ENCODE measurements around the gene MTLN.
"Not testable (repeated sequence)": the region's sequence is repeated elsewhere in the genome, so short reads cannot be mapped to it uniquely, and the experiment has no call there.

MTLN gene

GRCh38 chr2:110198016-110198415 lies 14.3 kb downstream of the MTLN start:
- DNase-seq (ENCODE audit: low read depth): no peak

GRCh38 chr2:110197452-110197851 lies 14.9 kb downstream of the MTLN start:
- no peak for DNase-seq (ENCODE audit: low read depth)

GRCh38 chr2:110190169-110190568 lies 22.2 kb downstream of the MTLN start:
- not testable (repeated sequence) for DNase-seq (ENCODE audit: low read depth)

GRCh38 chr2:110182449-110182848 lies 29.9 kb downstream of the MTLN start:
- no peak for DNase-seq (ENCODE audit: low read depth)

- DNase-seq (ENCODE audit: low read depth): no peak
Measured at GRCh38 chr2:110180036-110180435, 32.3 kb downstream of the MTLN start.

GRCh38 chr2:110173523-110173922 lies 38.8 kb downstream of the MTLN start:
- peak; percentile 37 for DNase-seq (ENCODE audit: low read depth)

GRCh38 chr2:110172506-110172905 lies 39.8 kb downstream of the MTLN start:
- DNase-seq (ENCODE audit: low read depth): peak; percentile 19

- DNase-seq (ENCODE audit: low read depth): no peak
Measured at GRCh38 chr2:110170102-110170501, 42.2 kb downstream of the MTLN start.

- no peak for DNase-seq (ENCODE audit: low read depth)
Measured at GRCh38 chr2:110167326-110168000, 44.9 kb downstream of the MTLN start.

GRCh38 chr2:110166266-110166665 lies 46.1 kb downstream of the MTLN start:
- DNase-seq (ENCODE audit: low read depth): no peak

All from EH (cell line).